Fibroblast of lung (primary cell): ENCODE data around the gene MTMR1. TPM values are rescaled to one million over a fixed set of nuclear protein-coding genes. Genes with fewer than 3 reads are reported as not detected.

Experiments used
- DNase-seq, 2 donors: peaks; one replicate each; pipeline versions ENCODE4 v3.0.0 to v3.0.0-alpha.2; 2010; ENCODE audit warnings: low read depth in 2 of 2
- H2AFZ ChIP-seq: 2 replicates; pipeline ENCODE4 v1.5.1; 2012; ENCODE audit warnings: low read length, control low read depth, inconsistent platforms
- H3K27ac ChIP-seq: 2 replicates; pipeline ENCODE4 v1.5.1; 2011; ENCODE audit warnings: low read length, control low read depth; ENCODE audit not compliant: insufficient read depth
- H3K27me3 ChIP-seq: 2 replicates; pipeline ENCODE4 v1.5.1; 2011; ENCODE audit warnings: mild to moderate bottlenecking, low read length; ENCODE audit not compliant: control insufficient read depth, insufficient read depth
- H3K36me3 ChIP-seq: 2 replicates; pipeline ENCODE4 v1.5.1; 2011; ENCODE audit warnings: low read length; ENCODE audit not compliant: control insufficient read depth, insufficient read depth
- H3K4me1 ChIP-seq: 2 replicates; pipeline ENCODE4 v1.5.1; 2011; ENCODE audit warnings: low read length; ENCODE audit not compliant: control insufficient read depth, insufficient read depth; ENCODE audit errors: extremely low read depth
- H3K4me2 ChIP-seq: 2 replicates; pipeline ENCODE4 v1.5.1; 2011; ENCODE audit warnings: low read length, control low read depth; ENCODE audit not compliant: insufficient read depth; ENCODE audit errors: extremely low read depth
- H3K4me3 ChIP-seq, 4 experiments: fragments of 200-600 bp in 1 of 4; sonication (generic) in 1 of 4; replicated peaks in 1 of 4; 2 replicates each; pipeline ENCODE4 v1.5.1; 2011 to 2016; ENCODE audit warnings: low read length in 4 of 4, low read depth in 3 of 4, mild to moderate bottlenecking in 3 of 4, control low read depth in 2 of 4, inconsistent platforms in 1 of 4, mixed read lengths in 1 of 4; ENCODE audit not compliant: insufficient read depth in 1 of 4; ENCODE audit errors: control extremely low read depth in 1 of 4
- H3K79me2 ChIP-seq: 2 replicates; pipeline ENCODE4 v1.5.1; 2012; ENCODE audit warnings: mild to moderate bottlenecking, low read length, inconsistent platforms; ENCODE audit not compliant: control insufficient read depth, insufficient read depth
- H3K9ac ChIP-seq: 2 replicates; pipeline ENCODE4 v1.5.1; 2011; ENCODE audit warnings: mild to moderate bottlenecking, low read length, control low read depth; ENCODE audit not compliant: insufficient read depth
- H3K9me3 ChIP-seq: 2 replicates; pipeline ENCODE4 v1.5.1; 2012; ENCODE audit warnings: low read depth, low read length; ENCODE audit not compliant: control insufficient read depth, insufficient read depth
- H4K20me1 ChIP-seq: 2 replicates; pipeline ENCODE4 v1.5.1; 2011; ENCODE audit warnings: low read length; ENCODE audit not compliant: control insufficient read depth, insufficient read depth; ENCODE audit errors: extremely low read depth
- CTCF ChIP-seq, 2 donors: IDR thresholded peaks in 1 of 2; conservative IDR thresholded peaks in 1 of 2; 1 replicate in 1 of 2; 2 replicates in 1 of 2; pipeline ENCODE4 v1.5.1; 2011 to 2012; ENCODE audit warnings: low read length in 2 of 2, control low read depth in 1 of 2, inconsistent platforms in 1 of 2, low read depth in 1 of 2, mild to moderate bottlenecking in 1 of 2
- EZH2 ChIP-seq: IDR thresholded peaks from 2 replicates; pipeline ENCODE4 v1.5.1; 2012; ENCODE audit warnings: low read length, control low read depth, mild to moderate bottlenecking; ENCODE audit errors: missing control alignments
- polyA plus RNA-seq, 2 donors: library from polyadenylated mRNA; depleted of rRNA in 1 of 2; stranded (reverse) in 1 of 2; unstranded in 1 of 2; fragments of >200 nt; gene quantifications; 2 replicates each; pipeline ENCODE4 v1.2.1, GENCODE V29; 2011 to 2012; ENCODE audit warnings: missing spikeins in 1 of 2
- total RNA-seq: library from RNA; depleted of rRNA; stranded (reverse); fragments of >200 nt; gene quantifications from 2 replicates; pipeline ENCODE4 v1.2.1, GENCODE V29; 2014

Gene MTMR1
- total and polyA plus RNA-seq, 2 donors (not counting 1 experiment from before 2014, with no cell fraction given): 22.3 to 28.1 TPM

- Histone ChIP-seq H3K4me3 (peak overlapping the region in 1 of 4 experiments; percentile 65), H3K79me2 (peaks cover 25% of the 10 kb centered on the region), H3K36me3 (no peaks in the 10 kb centered on the region), H3K4me2 (peak overlapping the region; percentile 88), H3K27ac (peak overlapping the region; percentile 81), H3K9ac (no peak overlapping the region), H3K27me3 (no peaks in the 10 kb centered on the region), H2AFZ (no peak overlapping the region), H3K9me3 (no peaks in the 10 kb centered on the region), H3K4me1 (peaks cover 3% of the 10 kb centered on the region), H4K20me1 (no peaks in the 10 kb centered on the region)
- TF ChIP-seq EZH2 (no peak), CTCF (conservative IDR thresholded peaks at IDR 0.05 in 1 of 2, IDR thresholded peaks at IDR 0.05 in 1 of 2; ENCODE audit: low read depth in 1 of 2, low read length in 2 of 2) (no peak)
- no peak for DNase-seq
Measured at GRCh38 chrX:150694738-150695410, 1.7 kb downstream of the MTMR1 start.

GRCh38 chrX:150696331-150696730, 3.1 kb downstream of the MTMR1 start:
- Histone ChIP-seq H2AFZ (no peak overlapping the region), H3K79me2 (peaks cover 25% of the 10 kb centered on the region), H3K9me3 (no peaks in the 10 kb centered on the region), H3K4me1 (peaks cover 3% of the 10 kb centered on the region), H3K9ac (no peak overlapping the region), H3K27ac (no peak overlapping the region), H3K4me2 (no peak overlapping the region), H3K36me3 (no peaks in the 10 kb centered on the region), H4K20me1 (no peaks in the 10 kb centered on the region), H3K4me3 (no peak overlapping the region), H3K27me3 (no peaks in the 10 kb centered on the region)
- DNase-seq: no peak
- TF ChIP-seq CTCF (conservative IDR thresholded peaks at IDR 0.05 in 1 of 2, IDR thresholded peaks at IDR 0.05 in 1 of 2; ENCODE audit: low read depth in 1 of 2, low read length in 2 of 2): no peak
- TF ChIP-seq EZH2: no peak

GRCh38 chrX:150696866-150697265, 3.7 kb downstream of the MTMR1 start:
- no peak overlapping the region for H3K4me3 ChIP-seq
- H3K36me3 ChIP-seq: no peaks in the 10 kb centered on the region
- H3K4me2 ChIP-seq: no peak overlapping the region
- peaks cover 3% of the 10 kb centered on the region for H3K4me1 ChIP-seq
- no peaks in the 10 kb centered on the region for H3K27me3 ChIP-seq
- H3K27ac ChIP-seq: no peak overlapping the region
- H3K9ac ChIP-seq: no peak overlapping the region
- TF ChIP-seq EZH2: no peak
- TF ChIP-seq CTCF (conservative IDR thresholded peaks at IDR 0.05 in 1 of 2, IDR thresholded peaks at IDR 0.05 in 1 of 2; ENCODE audit: low read depth in 1 of 2, low read length in 2 of 2): no peak
- H4K20me1 ChIP-seq: no peaks in the 10 kb centered on the region
- H3K79me2 ChIP-seq: peaks cover 25% of the 10 kb centered on the region
- H3K9me3 ChIP-seq: no peaks in the 10 kb centered on the region
- DNase-seq: no peak
- no peak overlapping the region for H2AFZ ChIP-seq
